GM21381 (cell line): ENCODE results near the gene PON3.

Experiments
- ATAC-seq: cut with Tn5 transposase; IDR thresholded peaks from one replicate; pipeline ENCODE4 v1.9.1; 2021; ENCODE audit warnings: mild to moderate bottlenecking, moderate library complexity; ENCODE audit not compliant: unreplicated experiment

Gene PON3

DNA sequence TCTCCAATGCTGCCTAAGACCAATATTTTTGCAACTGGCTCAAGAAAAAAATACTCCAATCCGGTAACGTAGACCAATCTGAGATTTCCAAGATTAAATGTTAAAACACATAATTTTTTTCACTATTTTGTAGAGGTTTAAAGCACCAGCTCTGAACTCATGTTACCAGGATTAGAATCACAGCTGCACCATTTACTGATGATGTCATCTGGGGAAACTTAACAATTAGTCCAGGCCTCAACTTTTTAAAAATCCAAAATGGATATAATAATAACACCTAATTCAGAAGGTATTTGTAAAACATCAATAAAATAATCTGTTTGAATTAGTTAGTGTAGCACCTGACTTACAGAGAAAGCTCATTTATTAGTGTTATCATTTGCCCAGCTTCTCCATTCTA, 86.2 kb downstream of the PON3 start:
- no peak for ATAC-seq
